HEK293 (cell line): ENCODE results near the gene OCLN.
"Not testable (repeated sequence)": the region's sequence is repeated elsewhere in the genome, so short reads cannot be mapped to it uniquely, and the experiment has no call there.

Source experiments
- CTCF ChIA-PET: fragments of 350-600 bp; formaldehyde crosslinking; extraction: SDS; loops from one replicate; lab custom pipeline; 2021; ENCODE audit warnings: antibody characterized with exemption; lab: Yijun Ruan, JAX
- POLR2A ChIA-PET: fragments of 300-600 bp; formaldehyde crosslinking; extraction: SDS; loops from one replicate; lab custom pipeline; 2020; ENCODE audit warnings: antibody characterized with exemption, inconsistent platforms; lab: Yijun Ruan, JAX
- H3K27ac ChIP-seq: fragments of 200-500 bp; sonication (Bioruptor generic); 2 replicates; pipeline ENCODE4 v1.5.1; 2014; ENCODE audit warnings: low read depth, low read length, control low read depth, inconsistent platforms; ENCODE audit errors: extremely low read depth
- H3K36me3 ChIP-seq, 2 experiments: fragments of 200-500 bp in 1 of 2; sonication (Bioruptor generic) in 1 of 2; 1 replicate in 1 of 2; 2 replicates in 1 of 2; pipeline ENCODE4 v1.5.1; 2014 to 2017; ENCODE audit warnings: inconsistent platforms in 2 of 2, low read length in 2 of 2; ENCODE audit not compliant: control insufficient read depth in 2 of 2, insufficient read depth in 1 of 2
- H3K4me1 ChIP-seq: fragments of 200-500 bp; sonication (Bioruptor generic); 2 replicates; pipeline ENCODE4 v1.5.1; 2014; ENCODE audit warnings: mild to moderate bottlenecking, low read length, inconsistent platforms; ENCODE audit not compliant: control insufficient read depth, insufficient read depth
- H3K4me3 ChIP-seq: 2 replicates; pipeline ENCODE4 v1.5.1; 2011; ENCODE audit warnings: low read depth, mild to moderate bottlenecking, control low read depth, low read length, moderate library complexity
- H3K9me3 ChIP-seq: fragments of 200-500 bp; sonication (Bioruptor generic); 2 replicates; pipeline ENCODE4 v1.5.1; 2014; ENCODE audit warnings: low read depth, low read length, inconsistent platforms; ENCODE audit not compliant: control insufficient read depth, insufficient read depth
- KLF16 ChIP-seq: fragments of 450-650 bp; formaldehyde crosslinking; IDR thresholded peaks from 2 replicates; pipeline ENCODE4 v1.5.1; 2017; ENCODE audit warnings: missing biosample characterization, missing genetic modification characterization
- PRDM10 ChIP-seq: fragments of 450-650 bp; formaldehyde crosslinking; IDR thresholded peaks from 2 replicates; pipeline ENCODE4 v1.5.1; 2016; ENCODE audit warnings: missing biosample characterization, missing genetic modification characterization
- ZBTB11 ChIP-seq: fragments of 450-650 bp; formaldehyde crosslinking; conservative IDR thresholded peaks from 2 replicates; pipeline ENCODE4 v1.5.1; 2016; ENCODE audit warnings: low read depth, missing biosample characterization, missing genetic modification characterization
- ZNF202 ChIP-seq: fragments of 450-650 bp; formaldehyde crosslinking; IDR thresholded peaks from 2 replicates; pipeline ENCODE4 v1.5.1; 2016; ENCODE audit warnings: missing biosample characterization, missing genetic modification characterization, borderline replicate concordance
- ZNF501 ChIP-seq: fragments of 450-650 bp; formaldehyde crosslinking; IDR thresholded peaks from 2 replicates; pipeline ENCODE4 v1.5.1; 2016; ENCODE audit warnings: missing biosample characterization, missing genetic modification characterization
- ZNF544 ChIP-seq: fragments of 450-650 bp; formaldehyde crosslinking; IDR thresholded peaks from 2 replicates; pipeline ENCODE4 v1.5.0; 2017; ENCODE audit warnings: missing biosample characterization, missing genetic modification characterization
- ZNF701 ChIP-seq: fragments of 450-650 bp; formaldehyde crosslinking; IDR thresholded peaks from 2 replicates; pipeline ENCODE4 v1.5.1; 2016; ENCODE audit warnings: missing biosample characterization, missing genetic modification characterization

OCLN gene

GRCh38 chr5:69530561-69531405 lies 38.2 kb downstream of the OCLN start (continued):
- no peak for TF ChIP-seq ZBTB11 (tag by site-specific recombination)
- no peak for TF ChIP-seq ZNF544 (tag by site-specific recombination)
- TF ChIP-seq ZNF202 (tag by site-specific recombination): no peak
- TF ChIP-seq ZNF501 (tag by site-specific recombination): no peak
- no peak for TF ChIP-seq KLF16 (tag by site-specific recombination)

- TF ChIP-seq ZNF701 (tag by site-specific recombination) (no peak), PRDM10 (tag by site-specific recombination) (peak; percentile 71)
- no peaks in the 10 kb centered on the region; a peak in 1 of 3 replicates for H3K36me3 ChIP-seq
- ChIA-PET POLR2A (no interaction called here), CTCF (no interaction called here)
- H3K4me1 ChIP-seq: no peaks in the 10 kb centered on the region
- H3K27ac ChIP-seq: no peak overlapping the region
- H3K4me3 ChIP-seq: no peak overlapping the region
- no peaks in the 10 kb centered on the region for H3K9me3 ChIP-seq
Observed at GRCh38 chr5:69531406-69531801, 38.8 kb downstream of the OCLN start.

- H3K27ac ChIP-seq, POLR2A ChIA-PET, CTCF ChIA-PET, H3K4me1 ChIP-seq, H3K4me3 ChIP-seq, H3K9me3 ChIP-seq, H3K36me3 ChIP-seq: not testable (repeated sequence)
Observed at GRCh38 chr5:69537911-69538310, 45.3 kb downstream of the OCLN start.

GRCh38 chr5:69538735-69539134 lies 46.1 kb downstream of the OCLN start:
- CTCF ChIA-PET: not testable (repeated sequence)

GRCh38 chr5:69541347-69541746 lies 48.8 kb downstream of the OCLN start:
- H3K4me1 ChIP-seq, H3K27ac ChIP-seq, CTCF ChIA-PET, POLR2A ChIA-PET, H3K36me3 ChIP-seq, H3K9me3 ChIP-seq, H3K4me3 ChIP-seq: not testable (repeated sequence)

More at GRCh38 chr5:69538735-69539134, 46.1 kb downstream of the OCLN start:
- H3K4me1 ChIP-seq, H3K9me3 ChIP-seq, POLR2A ChIA-PET, H3K4me3 ChIP-seq, H3K27ac ChIP-seq, H3K36me3 ChIP-seq: not testable (repeated sequence)

GRCh38 chr5:69542838-69543618 lies 50.4 kb downstream of the OCLN start:
- H3K4me1 ChIP-seq, H3K9me3 ChIP-seq, H3K27ac ChIP-seq, POLR2A ChIA-PET, H3K4me3 ChIP-seq, CTCF ChIA-PET, H3K36me3 ChIP-seq: not testable (repeated sequence)

GRCh38 chr5:69544602-69545001 lies 52.0 kb downstream of the OCLN start:
- H3K9me3 ChIP-seq, POLR2A ChIA-PET, CTCF ChIA-PET, H3K4me1 ChIP-seq, H3K27ac ChIP-seq, H3K4me3 ChIP-seq, H3K36me3 ChIP-seq: not testable (repeated sequence)
